ENCODE results near the gene VPS33A. TPM values are rescaled to one million over a fixed set of nuclear protein-coding genes. Genes with fewer than 3 reads are reported as not detected.

VPS33A gene
- polyA plus RNA-seq, 4 donors: 13.2 to 18.4 (median 17.6) TPM

DNA sequence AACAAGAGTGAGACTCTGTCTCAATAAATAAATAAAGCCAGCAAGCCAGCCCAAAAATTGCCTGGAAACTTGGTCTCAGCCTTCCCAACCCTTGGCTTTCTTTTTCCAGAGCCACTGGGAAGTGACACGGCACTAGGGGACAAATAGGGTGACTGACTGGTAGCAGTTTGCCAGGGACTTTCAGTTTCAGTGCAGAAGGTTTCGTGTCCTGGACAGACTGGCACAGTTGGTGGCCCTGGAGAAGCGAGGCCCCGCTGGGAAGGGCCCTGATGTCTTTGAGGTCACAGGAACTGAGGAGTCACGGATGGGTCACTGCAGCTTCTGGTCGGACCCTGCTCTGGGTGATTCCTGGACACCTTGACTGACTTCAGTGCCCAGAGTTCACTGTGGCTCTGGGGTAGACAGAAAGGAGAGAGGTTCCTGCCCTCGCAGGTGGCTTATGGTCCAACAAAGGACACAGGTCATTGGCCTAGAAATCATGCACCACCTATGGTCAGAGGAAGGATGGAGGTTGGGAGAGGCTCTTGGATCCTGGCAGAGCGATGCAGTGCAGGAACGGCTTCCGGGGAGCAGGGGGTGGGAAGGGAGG is 80.7 kb downstream of the VPS33A start:
- no peak for DNase-seq (ENCODE audit: low read depth in 4 of 4, low spot score in 3 of 4)

DNA sequence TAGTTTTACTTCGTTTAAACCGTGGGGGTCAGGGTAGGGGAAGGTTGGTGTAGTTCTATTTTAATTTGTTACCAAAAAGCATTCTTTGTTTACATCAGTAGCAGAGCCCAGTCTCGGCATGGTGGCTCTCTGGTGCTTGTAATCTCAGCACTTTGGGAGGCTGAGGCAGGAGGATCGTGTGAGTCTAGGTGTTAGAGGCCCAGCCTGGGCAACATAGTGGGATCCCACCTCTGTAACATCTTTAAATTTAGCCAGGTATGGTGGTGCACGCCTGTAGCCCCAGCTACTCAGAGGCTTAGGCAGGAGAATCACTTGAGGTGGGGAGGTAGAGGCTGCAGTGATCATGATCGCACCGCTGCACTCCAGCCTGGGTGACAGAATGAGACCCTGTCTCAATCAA is 81.2 kb downstream of the VPS33A start:
- DNase-seq (ENCODE audit: low read depth in 4 of 4, low spot score in 3 of 4): no peak

DNA sequence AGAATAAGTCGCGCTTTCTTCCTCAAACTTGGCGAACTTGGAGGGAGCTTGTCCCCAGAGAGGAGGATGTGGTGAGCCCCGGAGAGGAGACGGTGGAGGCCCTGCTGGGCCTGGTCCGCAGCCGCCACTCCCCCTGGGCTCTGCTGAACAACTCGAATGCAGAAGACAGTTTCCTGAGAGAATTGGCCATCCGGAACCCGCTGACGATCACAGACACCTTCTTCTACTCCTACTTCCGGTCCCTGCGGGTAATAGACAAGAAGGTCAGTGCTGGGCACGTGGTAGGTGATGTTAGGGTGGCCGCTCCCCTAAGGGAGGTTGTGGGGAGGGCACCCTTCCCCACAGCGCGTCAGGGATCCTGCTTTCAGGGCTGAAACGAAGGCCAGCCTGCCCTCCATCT is 81.8 kb downstream of the VPS33A start:
- no peak for DNase-seq (ENCODE audit: low read depth in 4 of 4, low spot score in 3 of 4)

DNA sequence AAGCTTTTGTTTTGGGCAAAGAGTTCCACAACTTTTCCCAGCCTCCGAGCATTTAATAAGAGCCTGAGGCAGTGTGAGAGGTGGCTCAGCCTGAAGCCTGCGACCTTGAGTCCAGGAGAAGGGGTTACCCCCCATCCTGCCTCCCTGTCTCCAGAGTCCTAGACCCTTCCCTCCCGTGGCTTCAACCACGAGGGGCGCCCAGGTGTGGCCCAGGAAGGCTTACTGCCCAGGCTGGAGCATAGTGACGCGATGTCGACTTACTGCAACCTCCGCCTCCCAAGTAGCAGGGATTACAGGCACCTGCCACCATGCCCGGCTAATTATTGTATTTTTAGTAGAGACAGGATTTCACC is 82.7 kb downstream of the VPS33A start:
- no peak for DNase-seq (ENCODE audit: low read depth in 4 of 4, low spot score in 3 of 4)

DNA sequence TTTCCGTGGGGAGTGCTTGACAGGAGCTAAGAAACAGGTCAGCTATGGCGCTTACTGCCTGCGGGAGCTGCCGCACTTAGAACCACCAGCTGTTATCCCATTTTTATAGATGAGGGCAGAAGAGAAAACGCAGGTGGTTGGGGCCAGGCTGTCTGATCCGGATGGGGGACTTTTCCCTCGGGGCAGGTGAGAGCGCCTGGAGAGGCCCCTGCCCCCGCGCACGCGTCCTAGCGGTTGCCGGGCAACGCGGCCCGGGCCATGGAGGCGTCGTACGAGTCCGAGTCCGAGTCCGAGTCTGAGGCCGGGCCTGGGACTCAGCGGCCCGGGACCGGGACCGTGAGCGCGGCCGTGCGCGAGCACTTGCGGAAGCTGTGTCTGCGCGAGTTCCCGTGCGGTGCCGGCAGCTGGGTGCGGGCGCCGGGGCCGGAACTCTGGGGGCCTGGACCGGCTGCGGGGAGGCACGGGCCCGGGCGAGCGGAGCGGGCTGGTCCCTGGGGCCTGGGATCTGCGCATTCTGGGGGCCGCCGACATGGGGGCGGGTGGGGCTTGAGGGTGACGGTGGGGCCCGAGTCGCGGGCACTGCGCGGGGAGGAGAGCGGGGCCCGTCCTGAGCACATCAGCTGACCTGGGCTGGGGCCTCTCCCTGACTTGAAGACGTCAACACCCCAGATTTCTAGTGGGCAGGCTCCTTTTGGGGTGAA is 83.3 kb downstream of the VPS33A start, which contains the start of gene LRRC43:
Gene LRRC43 (plus strand): TSS at position 237 of the 701 bp plus-strand sequence. CDS start 22 bp downstream, at position 259.
- DNase-seq (ENCODE audit: low read depth in 4 of 4, low spot score in 3 of 4): peak in 2 of 4 donors; percentile 51 to 62

Other genes starting within 250 kb of the VPS33A start
- 10 to 100 TPM; 15.9 to 37.6 (median 35.0) TPM for gene BCL7A, start 244.6 kb downstream of the VPS33A start, polyA plus RNA-seq (ENCODE audit: insufficient read length in 4 of 4)
- gene MLXIP, start 187.7 kb downstream of the VPS33A start, polyA plus RNA-seq (ENCODE audit: insufficient read length in 4 of 4): 10 to 100 TPM; 29.1 to 46.8 (median 31.9) TPM
- gene IL31, start 92.3 kb downstream of the VPS33A start, polyA plus RNA-seq (ENCODE audit: insufficient read length in 4 of 4): not detected
- 1 to 10 TPM; 1.0 to 6.9 (median 4.4) TPM for gene LRRC43, start 83.4 kb downstream of the VPS33A start, polyA plus RNA-seq (ENCODE audit: insufficient read length in 4 of 4)
- gene B3GNT4, start 62.8 kb downstream of the VPS33A start, polyA plus RNA-seq (ENCODE audit: insufficient read length in 4 of 4): 1 to 10 TPM in 3 of 4 donors, under 1 TPM in 1; 0.85 to 6.2 (median 1.9) TPM
- gene DIABLO, start 40.4 kb downstream of the VPS33A start, polyA plus RNA-seq (ENCODE audit: insufficient read length in 4 of 4): 10 to 100 TPM; 52.2 to 79.7 (median 73.1) TPM
- 10 to 100 TPM; 31.7 to 43.0 (median 40.8) TPM for gene CLIP1, start 156.2 kb upstream of the VPS33A start, polyA plus RNA-seq (ENCODE audit: insufficient read length in 4 of 4)
- gene ZCCHC8, start 234.4 kb upstream of the VPS33A start, polyA plus RNA-seq (ENCODE audit: insufficient read length in 4 of 4): 10 to 100 TPM; 34.1 to 51.8 (median 41.8) TPM